ENCODE results near the gene RAPGEF5. TPM values are rescaled to one million over a fixed set of nuclear protein-coding genes. Genes with fewer than 3 reads are reported as not detected.

The RAPGEF5 gene
- total RNA-seq, 1 experiment from 2014 or later, result 16.4 TPM

DNA sequence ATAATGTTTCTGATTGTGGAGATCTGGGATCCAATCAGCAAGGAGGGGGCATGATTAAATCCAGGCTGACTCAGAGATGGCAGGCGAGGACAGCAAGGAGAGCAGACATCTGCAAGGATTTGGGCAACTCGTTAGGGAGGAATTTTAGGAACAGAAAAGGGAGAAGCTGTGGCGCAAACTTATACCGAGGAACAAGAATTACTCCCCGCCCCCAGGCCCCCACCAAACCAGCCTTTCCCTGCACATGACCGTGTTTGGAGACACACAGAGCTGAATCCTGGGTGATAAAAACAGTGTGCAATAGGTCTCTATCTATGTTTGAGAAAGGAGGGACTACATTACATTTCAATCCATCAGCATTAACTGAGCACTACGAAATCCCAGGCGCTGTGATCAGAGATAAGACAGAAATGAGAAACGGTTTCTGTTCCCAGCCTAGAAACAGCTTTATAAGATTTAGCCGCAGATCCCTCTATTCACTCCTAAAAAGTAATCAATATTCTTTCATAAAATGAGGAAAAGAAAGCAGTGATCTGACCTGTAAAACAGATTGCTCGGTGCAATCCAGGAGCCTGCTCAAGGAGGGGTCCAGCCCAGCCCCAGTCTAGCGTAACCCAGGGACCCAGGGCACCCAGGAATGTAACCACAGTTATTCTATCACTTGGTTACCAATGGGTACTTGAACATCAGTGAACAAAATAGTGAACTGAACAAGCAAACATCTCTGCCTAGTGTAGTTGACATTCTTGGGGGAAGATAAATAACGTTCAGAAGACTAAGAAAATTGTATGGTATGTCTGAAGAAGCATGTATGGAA lies 37.2 kb upstream of the RAPGEF5 start:
- Histone ChIP-seq H3K27ac (no peak overlapping the region), H3K4me2 (no peak overlapping the region), H3K36me3 (ENCODE audit: low read depth) (no peaks in the 10 kb centered on the region), H3K4me1 (replicated peaks; ENCODE audit: insufficient read depth) (no peaks in the 10 kb centered on the region), H3K27me3 (ENCODE audit: insufficient read depth, low read depth) (no peaks in the 10 kb centered on the region), H2AFZ (no peak overlapping the region), H3K9me3 (ENCODE audit: insufficient read depth, low read depth) (no peaks in the 10 kb centered on the region), H4K20me1 (ENCODE audit: insufficient read depth) (no peaks in the 10 kb centered on the region), H3K79me2 (ENCODE audit: low read depth) (no peaks in the 10 kb centered on the region), H3K9me2 (ENCODE audit: insufficient read depth) (no peaks in the 10 kb centered on the region), H3F3A (ENCODE audit: insufficient read depth, low read depth) (no peaks in the 10 kb centered on the region), H3K4me3 (no peak overlapping the region)
- CTCF ChIA-PET, result no interaction called here
- no peak for TF ChIP-seq EZH2 (IDR thresholded peaks at IDR 0.05; ENCODE audit: low read depth)
- TF ChIP-seq, protein P1, sequence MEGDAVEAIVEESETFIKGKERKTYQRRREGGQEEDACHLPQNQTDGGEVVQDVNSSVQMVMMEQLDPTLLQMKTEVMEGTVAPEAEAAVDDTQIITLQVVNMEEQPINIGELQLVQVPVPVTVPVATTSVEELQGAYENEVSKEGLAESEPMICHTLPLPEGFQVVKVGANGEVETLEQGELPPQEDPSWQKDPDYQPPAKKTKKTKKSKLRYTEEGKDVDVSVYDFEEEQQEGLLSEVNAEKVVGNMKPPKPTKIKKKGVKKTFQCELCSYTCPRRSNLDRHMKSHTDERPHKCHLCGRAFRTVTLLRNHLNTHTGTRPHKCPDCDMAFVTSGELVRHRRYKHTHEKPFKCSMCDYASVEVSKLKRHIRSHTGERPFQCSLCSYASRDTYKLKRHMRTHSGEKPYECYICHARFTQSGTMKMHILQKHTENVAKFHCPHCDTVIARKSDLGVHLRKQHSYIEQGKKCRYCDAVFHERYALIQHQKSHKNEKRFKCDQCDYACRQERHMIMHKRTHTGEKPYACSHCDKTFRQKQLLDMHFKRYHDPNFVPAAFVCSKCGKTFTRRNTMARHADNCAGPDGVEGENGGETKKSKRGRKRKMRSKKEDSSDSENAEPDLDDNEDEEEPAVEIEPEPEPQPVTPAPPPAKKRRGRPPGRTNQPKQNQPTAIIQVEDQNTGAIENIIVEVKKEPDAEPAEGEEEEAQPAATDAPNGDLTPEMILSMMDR (conservative IDR thresholded peaks at IDR 0.05), result no peak
- BruUV-seq (replicated peaks), result no TSS peak
- intact Hi-C loops (cut with micrococcal nuclease; ENCODE audit: unreplicated experiment), result no loop called here
- POLR2A ChIA-PET (ENCODE audit: unreplicated experiment), result interaction anchor here (0.6 kb wide), 1 partner anchor 233 kb away, joined by 12 read pairs; no protein-coding TSS in a partner anchor
- no peak for DNase-seq

DNA sequence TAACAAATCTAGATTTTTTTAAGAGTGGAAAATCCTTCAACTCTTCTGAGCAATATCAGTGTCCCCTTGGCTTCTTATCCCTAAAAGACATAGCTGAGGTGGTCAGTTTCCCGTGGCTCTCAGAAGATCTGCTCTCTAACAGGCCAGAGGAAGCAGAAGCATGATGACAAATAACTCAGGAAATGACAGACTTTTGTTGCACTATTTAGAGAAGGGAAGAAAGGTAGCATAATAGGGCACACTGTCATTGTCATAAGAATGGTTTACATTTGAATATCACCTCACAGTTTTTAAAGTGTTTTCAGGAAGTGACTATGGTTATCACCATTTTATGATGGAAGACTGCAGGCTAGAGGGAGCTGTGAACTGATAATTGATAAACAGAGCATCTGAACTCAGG lies 33.6 kb upstream of the RAPGEF5 start:
- Histone ChIP-seq H3K27me3 (ENCODE audit: insufficient read depth, low read depth) (no peaks in the 10 kb centered on the region), H4K20me1 (ENCODE audit: insufficient read depth) (no peaks in the 10 kb centered on the region), H3K4me3 (no peak overlapping the region), H3K4me1 (replicated peaks; ENCODE audit: insufficient read depth) (no peaks in the 10 kb centered on the region), H3K36me3 (ENCODE audit: low read depth) (no peaks in the 10 kb centered on the region), H2AFZ (no peak overlapping the region), H3F3A (ENCODE audit: insufficient read depth, low read depth) (no peaks in the 10 kb centered on the region), H3K27ac (no peak overlapping the region), H3K79me2 (ENCODE audit: low read depth) (no peaks in the 10 kb centered on the region), H3K9me3 (ENCODE audit: insufficient read depth, low read depth) (no peaks in the 10 kb centered on the region), H3K9me2 (ENCODE audit: insufficient read depth) (no peaks in the 10 kb centered on the region), H3K4me2 (no peak overlapping the region)
- DNase-seq, result no peak
- no TSS peak for BruUV-seq (replicated peaks)
- ChIA-PET POLR2A (ENCODE audit: unreplicated experiment) (no interaction called here), CTCF (no interaction called here)
- TF ChIP-seq, protein P1 (conservative IDR thresholded peaks at IDR 0.05), result no peak
- no peak for TF ChIP-seq EZH2 (IDR thresholded peaks at IDR 0.05; ENCODE audit: low read depth)
- intact Hi-C loops (cut with micrococcal nuclease; ENCODE audit: unreplicated experiment), result no loop called here

DNA sequence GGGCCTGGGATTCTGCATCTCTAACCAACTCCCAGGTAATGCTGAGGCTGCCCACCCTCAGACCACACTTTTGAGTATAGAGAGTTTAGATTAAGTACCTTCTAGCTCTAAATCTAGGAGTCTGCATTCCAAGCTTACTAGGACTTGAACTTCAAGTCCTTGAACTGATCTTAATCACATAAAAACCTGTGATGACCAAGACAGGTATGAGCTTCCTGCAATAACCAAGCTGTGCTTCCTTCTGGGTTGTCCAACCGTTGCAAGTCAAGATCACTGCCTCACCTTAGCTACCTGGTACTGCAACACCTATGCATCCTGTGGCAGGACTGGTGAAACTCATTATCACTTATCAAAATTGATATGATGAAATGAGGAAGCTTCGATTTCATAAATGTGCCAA lies 32.9 kb upstream of the RAPGEF5 start:
- DNase-seq, result no peak
- Histone ChIP-seq H3K27ac (no peak overlapping the region), H3K36me3 (ENCODE audit: low read depth) (no peaks in the 10 kb centered on the region), H3K4me3 (no peak overlapping the region), H2AFZ (no peak overlapping the region), H3F3A (ENCODE audit: insufficient read depth, low read depth) (no peaks in the 10 kb centered on the region), H3K4me2 (no peak overlapping the region), H4K20me1 (ENCODE audit: insufficient read depth) (no peaks in the 10 kb centered on the region), H3K9me2 (ENCODE audit: insufficient read depth) (no peaks in the 10 kb centered on the region), H3K79me2 (ENCODE audit: low read depth) (no peaks in the 10 kb centered on the region), H3K4me1 (replicated peaks; ENCODE audit: insufficient read depth) (no peaks in the 10 kb centered on the region), H3K27me3 (ENCODE audit: insufficient read depth, low read depth) (no peaks in the 10 kb centered on the region), H3K9me3 (ENCODE audit: insufficient read depth, low read depth) (no peaks in the 10 kb centered on the region)
- TF ChIP-seq, protein P1 (conservative IDR thresholded peaks at IDR 0.05), result no peak
- no peak for TF ChIP-seq EZH2 (IDR thresholded peaks at IDR 0.05; ENCODE audit: low read depth)
- intact Hi-C loops (cut with micrococcal nuclease; ENCODE audit: unreplicated experiment), result no loop called here
- POLR2A ChIA-PET (ENCODE audit: unreplicated experiment), result interaction anchor here (0.7 kb wide), 1 partner anchor 36 kb away, joined by 3 read pairs; no protein-coding TSS in a partner anchor
- CTCF ChIA-PET, result no interaction called here
- BruUV-seq (replicated peaks), result no TSS peak
